ENCODE data around the gene DEPDC5.

DEPDC5 gene

DNA sequence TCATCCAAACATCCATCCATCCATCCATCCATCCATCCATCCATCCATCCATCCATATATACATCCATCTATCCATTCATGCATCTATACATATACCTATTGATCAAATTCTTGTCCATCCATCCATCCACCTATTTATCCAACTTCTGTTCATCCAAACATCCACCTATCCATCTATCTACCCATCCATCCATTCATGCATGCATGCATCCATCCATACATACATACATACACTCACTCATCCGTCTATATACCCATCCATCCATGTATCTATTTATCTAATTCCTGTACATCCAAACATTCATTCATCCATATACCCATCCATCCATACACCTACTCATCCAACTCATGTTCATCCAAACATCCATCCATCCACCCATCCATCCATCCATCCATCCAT lies 171.2 kb downstream of the DEPDC5 start:
- DNase-seq (ENCODE audit: low read depth in 2 of 2): no peak

DNA sequence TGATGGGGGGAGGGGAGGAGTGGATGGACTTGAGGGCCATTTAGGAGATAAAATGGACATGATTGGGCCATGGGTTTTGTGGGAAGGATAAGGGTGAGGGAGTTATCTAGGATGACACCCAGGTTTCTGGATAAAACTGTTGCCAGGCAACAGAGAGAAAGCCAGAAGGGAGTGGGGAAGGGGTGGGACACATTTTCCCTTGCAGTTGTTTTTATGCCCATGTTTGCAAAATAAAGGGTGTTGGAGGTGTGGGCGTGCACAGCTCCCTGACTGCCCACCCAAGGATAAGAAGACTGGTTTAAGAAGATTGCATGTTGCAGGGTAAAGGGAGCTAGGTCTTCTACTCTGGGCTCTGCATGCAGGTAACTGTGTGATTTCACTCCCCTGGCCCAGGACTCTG lies 172.2 kb downstream of the DEPDC5 start:
- no peak for DNase-seq (ENCODE audit: low read depth in 2 of 2)

- DNase-seq (ENCODE audit: low read depth in 2 of 2): no peak
These were observed 173.2 kb downstream of the DEPDC5 start for GRCh38 chr22:31926969-31927368.

DNA sequence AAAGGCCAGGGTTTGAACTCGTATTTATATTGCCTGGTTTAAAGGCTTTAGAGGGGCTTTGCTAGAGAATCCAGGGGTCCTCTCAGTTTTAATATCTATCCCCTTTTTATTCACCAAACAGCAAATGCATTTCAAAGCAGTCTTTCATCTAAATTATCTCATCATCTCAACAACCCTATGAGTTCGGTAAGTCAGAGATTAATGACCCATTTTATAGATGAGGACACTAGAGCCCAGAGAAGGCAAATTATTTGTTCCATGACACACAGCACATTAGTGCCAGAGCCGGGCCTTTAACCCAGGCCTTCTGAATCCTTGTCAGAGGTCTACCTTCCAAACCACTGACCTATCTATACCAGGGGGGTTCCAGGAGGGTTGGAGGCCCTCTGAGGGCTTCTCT lies 173.7 kb downstream of the DEPDC5 start:
- DNase-seq (ENCODE audit: low read depth in 2 of 2): no peak

DNA sequence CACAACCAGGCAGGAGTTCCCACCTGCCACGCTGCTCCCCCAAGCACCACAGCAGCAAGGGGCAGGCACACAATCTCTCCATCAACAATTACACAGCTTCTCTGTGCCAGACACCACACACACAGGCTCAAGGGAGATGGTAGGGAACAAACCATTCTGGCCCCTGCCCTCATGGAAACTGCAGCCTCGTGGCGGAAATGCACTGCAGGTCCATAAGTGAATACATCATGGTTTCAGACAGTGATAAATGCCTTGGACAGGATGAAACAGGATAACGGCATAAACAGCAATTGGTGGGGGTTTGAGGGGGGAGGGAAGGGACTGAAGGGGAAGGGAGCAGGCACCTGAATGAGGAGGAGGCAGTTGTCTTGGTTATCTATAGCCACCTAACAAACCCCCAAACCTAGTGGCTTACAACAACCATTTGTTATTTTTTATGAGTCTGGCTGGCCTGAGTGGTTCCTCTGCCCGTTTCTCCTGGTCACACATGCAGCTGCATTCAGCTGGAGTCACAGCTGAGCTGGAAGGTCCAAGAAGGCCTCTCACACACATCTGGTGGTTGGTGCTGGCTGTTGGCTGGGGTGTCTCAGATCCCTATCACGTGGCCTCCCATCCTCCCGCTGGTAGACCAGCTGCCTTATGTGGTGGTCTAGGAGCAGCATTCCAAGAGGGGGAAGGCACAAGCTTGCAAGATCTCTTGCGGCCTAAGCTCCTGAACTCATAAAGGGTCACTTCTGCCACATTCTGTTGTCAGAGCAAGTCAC lies 175.5 kb downstream of the DEPDC5 start:
- no peak for DNase-seq (ENCODE audit: low read depth in 2 of 2)

GRCh38 chr22:31932863-31933262 lies 179.0 kb downstream of the DEPDC5 start:
- no peak for DNase-seq (ENCODE audit: low read depth in 2 of 2)

- DNase-seq (ENCODE audit: low read depth in 2 of 2): no peak
These were observed 179.6 kb downstream of the DEPDC5 start for GRCh38 chr22:31933406-31933805.

DNA sequence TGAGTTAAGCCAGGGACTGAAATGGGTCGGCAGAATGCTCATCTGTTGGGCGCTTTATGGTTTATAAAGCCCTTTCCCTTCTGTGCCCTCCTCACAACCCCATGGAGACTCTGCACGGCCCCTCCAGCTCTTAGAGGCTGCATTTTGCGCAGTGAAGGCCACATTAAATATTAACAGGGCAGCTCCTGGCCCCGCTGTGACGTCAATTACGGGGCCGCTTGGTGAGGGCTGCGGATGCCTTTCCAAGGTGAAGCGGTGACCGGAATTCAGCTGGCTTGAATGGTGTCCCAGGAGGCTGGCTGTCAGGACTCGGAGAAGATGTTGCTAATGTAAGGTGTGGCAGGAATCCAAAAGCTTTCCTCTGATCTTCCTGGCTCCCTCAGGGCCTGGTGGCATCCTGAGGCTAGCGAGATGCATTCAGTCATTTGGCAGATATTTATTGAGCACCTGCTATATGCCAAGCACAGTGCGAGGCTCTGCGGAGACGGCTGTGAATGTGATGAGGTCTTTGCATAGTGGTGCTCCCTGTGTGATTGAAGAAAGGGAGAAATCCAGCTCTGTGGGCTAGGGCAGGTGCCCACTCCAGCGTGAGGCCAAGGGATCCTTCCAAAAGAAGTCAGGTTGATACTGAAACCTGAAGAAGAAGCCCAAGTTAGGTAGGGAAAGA lies 180.1 kb downstream of the DEPDC5 start:
- DNase-seq (ENCODE audit: low read depth in 2 of 2): no peak

GRCh38 chr22:31935961-31936635 lies 182.3 kb downstream of the DEPDC5 start:
- no peak for DNase-seq (ENCODE audit: low read depth in 2 of 2)

- no peak for DNase-seq (ENCODE audit: low read depth in 2 of 2)
These were observed 183.5 kb downstream of the DEPDC5 start for GRCh38 chr22:31937341-31937740.

GRCh38 chr22:31938296-31938695 lies 184.5 kb downstream of the DEPDC5 start:
- no peak for DNase-seq (ENCODE audit: low read depth in 2 of 2)

GRCh38 chr22:31940506-31940905 lies 186.7 kb downstream of the DEPDC5 start:
- DNase-seq (ENCODE audit: low read depth in 2 of 2): no peak

DNA sequence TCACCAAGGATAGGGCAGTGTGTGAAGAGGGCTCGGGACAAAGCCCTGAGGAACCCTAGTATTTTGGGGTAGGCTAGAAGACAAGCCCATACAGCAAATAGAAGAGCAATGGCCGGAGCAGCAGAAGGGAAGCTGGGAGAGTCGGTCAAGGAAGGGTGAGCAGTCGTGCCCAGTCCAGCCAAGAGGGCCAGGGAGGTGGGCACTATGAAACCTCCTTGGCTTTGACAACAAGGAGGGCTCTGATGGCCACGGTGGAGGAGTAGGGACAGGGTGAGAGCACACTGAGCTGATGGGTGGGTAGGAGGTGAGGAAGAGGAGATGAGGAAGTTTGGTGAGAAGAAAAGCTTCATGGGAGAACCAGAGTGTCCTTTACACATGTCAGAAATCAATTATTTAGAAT lies 188.3 kb downstream of the DEPDC5 start:
- no peak for DNase-seq (ENCODE audit: low read depth in 2 of 2)

- no peak for DNase-seq (ENCODE audit: low read depth in 2 of 2)
These were observed 189.6 kb downstream of the DEPDC5 start for GRCh38 chr22:31943206-31943977.

DNA sequence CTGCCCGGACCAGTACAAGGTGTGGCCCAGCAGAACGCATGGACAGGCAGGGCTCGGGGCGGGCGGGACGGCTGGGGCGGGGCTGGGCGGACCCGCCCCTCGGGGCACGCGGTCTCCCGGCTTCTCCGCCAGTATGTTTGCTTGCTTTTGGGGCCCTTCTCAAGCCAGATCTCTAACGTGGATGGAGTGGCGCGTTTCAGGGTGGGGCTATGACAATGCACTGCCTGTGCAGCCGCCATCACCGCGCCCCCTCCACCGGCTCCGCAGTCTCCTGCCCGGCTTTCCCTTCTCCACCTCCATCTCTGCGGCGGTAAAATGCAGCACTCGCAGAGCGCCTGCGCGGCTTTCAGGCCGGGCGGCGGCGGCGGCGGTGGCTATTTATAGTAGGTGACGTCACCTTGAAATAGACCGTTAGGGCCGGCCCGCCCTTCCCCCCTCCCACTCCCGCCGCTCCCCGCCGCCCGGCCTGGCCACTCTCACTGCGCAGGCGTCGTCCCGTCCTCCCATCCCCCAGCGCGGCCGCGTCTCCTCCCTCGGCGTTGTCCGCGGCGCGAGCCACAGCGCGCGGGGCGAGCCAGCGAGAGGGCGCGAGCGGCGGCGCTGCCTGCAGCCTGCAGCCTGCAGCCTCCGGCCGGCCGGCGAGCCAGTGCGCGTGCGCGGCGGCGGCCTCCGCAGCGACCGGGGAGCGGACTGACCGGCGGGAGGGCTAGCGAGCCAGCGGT lies 190.3 kb downstream of the DEPDC5 start, which contains the start of gene YWHAH:
Gene YWHAH (plus strand): TSS at position 558 of the 722 bp plus-strand sequence. CDS start 199 bp downstream, outside the sequence.
- peak; percentile 78 to 79 for DNase-seq (ENCODE audit: low read depth in 2 of 2)

DNA sequence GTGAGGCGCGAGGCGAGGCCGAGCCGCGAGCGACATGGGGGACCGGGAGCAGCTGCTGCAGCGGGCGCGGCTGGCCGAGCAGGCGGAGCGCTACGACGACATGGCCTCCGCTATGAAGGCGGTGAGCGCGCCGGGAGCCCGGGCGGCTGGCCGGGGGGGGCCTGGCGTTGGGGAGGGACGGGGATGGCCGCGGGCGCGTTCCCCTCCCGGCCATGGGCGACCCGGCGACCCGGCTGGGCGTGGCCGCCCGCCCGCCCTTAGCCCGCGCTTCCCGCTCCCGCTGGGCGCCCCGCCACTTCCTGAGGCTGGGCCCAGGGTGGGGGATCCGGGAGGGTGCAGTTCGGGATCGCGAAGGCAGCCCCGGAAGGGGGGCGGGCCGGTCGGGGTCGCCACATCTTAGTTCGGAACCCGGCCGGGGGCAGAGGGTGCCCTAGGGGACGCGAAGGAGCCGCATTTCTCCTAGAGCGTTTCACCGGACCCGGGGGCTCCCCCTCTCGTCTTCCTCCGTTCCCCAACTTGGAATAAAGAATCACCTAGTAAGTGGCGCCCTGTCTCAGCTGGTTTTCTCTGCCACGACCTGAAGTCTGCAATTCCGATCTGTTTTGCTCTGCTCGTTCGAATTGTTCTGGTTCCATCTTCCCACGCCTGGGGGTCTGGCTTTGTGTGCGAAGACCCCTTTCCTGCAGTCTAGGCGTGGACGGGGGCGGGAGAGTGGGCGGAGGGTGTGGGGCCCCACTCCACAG lies 191.1 kb downstream of the DEPDC5 start:
- DNase-seq (ENCODE audit: low read depth in 2 of 2): peak in 1 of 2 donors; percentile 6

- no peak for DNase-seq (ENCODE audit: low read depth in 2 of 2)
These were observed 191.6 kb downstream of the DEPDC5 start for GRCh38 chr22:31945443-31945855.

DNA sequence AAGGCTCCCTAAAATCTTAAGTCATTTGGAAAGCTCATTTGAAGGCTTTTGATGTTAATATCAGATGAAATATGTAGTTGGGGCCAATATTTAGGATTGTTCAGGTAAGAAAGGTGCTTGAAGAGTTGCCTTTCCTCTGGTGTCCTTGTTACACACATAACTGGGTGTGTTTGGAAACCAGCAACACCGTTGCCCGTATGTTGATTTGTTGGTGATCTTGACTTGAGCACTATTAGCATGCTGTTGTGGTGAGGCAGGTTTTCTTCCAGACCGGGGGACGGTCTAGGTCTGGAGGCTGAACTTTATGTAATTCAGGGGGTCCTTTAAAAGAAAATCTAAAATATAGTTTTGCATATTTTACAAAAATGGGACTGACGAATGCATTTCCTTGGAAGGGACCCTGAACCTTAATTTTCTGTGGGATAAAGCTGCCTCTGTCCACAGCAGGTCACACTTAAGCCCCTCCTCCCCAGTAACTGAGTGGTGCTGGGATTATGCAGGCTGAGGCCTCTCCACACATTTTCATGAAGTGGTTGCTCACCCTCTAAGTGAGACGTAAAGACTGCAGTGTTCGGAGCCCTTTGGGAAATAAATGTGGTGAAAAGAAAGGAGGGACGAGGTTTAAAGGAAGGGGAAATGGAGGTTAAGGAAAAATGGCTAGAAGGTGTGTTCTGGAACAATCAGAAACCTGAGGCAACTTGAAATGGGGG lies 192.3 kb downstream of the DEPDC5 start:
- DNase-seq (ENCODE audit: low read depth in 2 of 2): no peak

- DNase-seq (ENCODE audit: low read depth in 2 of 2): no peak
These were observed 193.5 kb downstream of the DEPDC5 start for GRCh38 chr22:31947296-31947695.

DNA sequence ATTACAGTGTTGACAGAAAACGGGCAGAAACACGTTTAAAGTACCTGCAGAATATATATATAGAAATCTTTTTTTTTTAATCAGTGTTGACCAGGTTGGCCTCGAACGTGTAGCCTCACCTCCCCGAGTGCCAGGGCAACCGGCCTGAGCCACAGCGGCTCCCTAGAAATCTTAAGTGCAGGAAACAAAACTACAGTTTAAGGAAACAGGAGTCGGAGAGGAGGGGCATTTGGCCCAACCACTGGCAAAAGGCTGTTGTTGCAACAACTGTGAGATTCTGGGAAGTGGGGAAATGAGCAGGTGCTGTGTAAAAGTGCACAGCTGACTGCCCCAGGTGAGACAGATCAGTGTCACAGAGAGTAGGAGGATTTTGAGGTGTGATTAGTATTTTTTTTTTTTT lies 194.2 kb downstream of the DEPDC5 start:
- no peak for DNase-seq (ENCODE audit: low read depth in 2 of 2)

Data from activated CD8-positive, alpha-beta memory T cell treated with anti-CD3 and anti-CD28 coated beads for 4 hours (primary cell).